Uterus (tissue), 4 donors: Measurements from ENCODE around the gene DCT. TPM values are rescaled to one million over a fixed set of nuclear protein-coding genes. Genes with fewer than 3 reads are reported as not detected.

Source experiments
- DNase-seq, 2 donors: peaks; one replicate each; pipeline ENCODE4 v3.0.0-alpha.2; 2019 to 2020
- H3K27ac ChIP-seq, 2 donors: fragments of 200-600 bp; sonication (generic); 1 replicate in 1 of 2; 2 replicates in 1 of 2; pipeline ENCODE4 v1.5.1; 2016 to 2018
- H3K27me3 ChIP-seq, 2 donors: fragments of 200-600 bp; sonication (generic); one replicate each; pipeline ENCODE4 v1.5.1; 2018 to 2019; ENCODE audit warnings: control low read depth in 1 of 2
- H3K36me3 ChIP-seq, 2 donors: fragments of 200-600 bp; sonication (generic); one replicate each; pipeline ENCODE4 v1.5.1; 2019; ENCODE audit warnings: control low read depth in 1 of 2
- H3K4me1 ChIP-seq, 2 donors: fragments of 200-600 bp; sonication (generic); one replicate each; pipeline ENCODE4 v1.5.1; 2018 to 2019; ENCODE audit warnings: control low read depth in 1 of 2
- H3K4me3 ChIP-seq, 2 donors: fragments of 200-600 bp; sonication (generic); 1 replicate in 1 of 2; 2 replicates in 1 of 2; pipeline ENCODE4 v1.5.1; 2018 to 2019; ENCODE audit warnings: mild to moderate bottlenecking in 1 of 2
- H3K9me3 ChIP-seq, 2 donors: fragments of 200-600 bp; sonication (generic); one replicate each; pipeline ENCODE4 v1.5.1; 2019; ENCODE audit warnings: control low read depth in 1 of 2
- CTCF ChIP-seq, 4 experiments: fragments of 200-600 bp in 2 of 4; fragments of 450-650 bp in 2 of 4; sonication (generic) in 2 of 4; IDR thresholded peaks; one replicate each; pipeline ENCODE4 v1.5.1; 2016 to 2019; ENCODE audit warnings: antibody characterized with exemption in 4 of 4, mild to moderate bottlenecking in 2 of 4, moderate library complexity in 1 of 4
- POLR2A ChIP-seq, 2 donors: fragments of 450-650 bp; IDR thresholded peaks; one replicate each; pipeline ENCODE4 v1.6.1; 2016; ENCODE audit warnings: antibody characterized with exemption in 2 of 2, mild to moderate bottlenecking in 1 of 2, moderate library complexity in 1 of 2
- intact Hi-C: fragments of 100-400 bp; cut with DNase I; formaldehyde crosslinking; loops from one replicate; pipeline ENCODE4 v1.15.1; 2023; ENCODE audit warnings: low total_unique reads
- total RNA-seq, 4 donors: library from RNA; depleted of rRNA in 3 of 4; stranded (reverse); fragments of >200 nt in 3 of 4; gene quantifications; one replicate each; pipeline versions ENCODE4 v1.1.0 to v1.2.4, GENCODE V29; 2014 to 2023
- donor health status: DM: yes; HTN: yes; CAD: no.

DCT gene
- total RNA-seq, 4 donors from 2014 or later, result 0.76 to 0.91 (median 0.88) TPM; not detected in 1

GRCh38 chr13:94480672-94481145 is 1.2 kb upstream of the DCT start:
- Histone ChIP-seq H3K4me3 (no peak overlapping the region), H3K27ac (no peak overlapping the region), H3K27me3 (no peaks in the 10 kb centered on the region), H3K36me3 (no peaks in the 10 kb centered on the region), H3K9me3 (no peaks in the 10 kb centered on the region), H3K4me1 (no peaks in the 10 kb centered on the region)
- DNase-seq, result no peak
- intact Hi-C loops, result no loop called here
- TF ChIP-seq CTCF (IDR thresholded peaks at IDR 0.05) (no peak), POLR2A (IDR thresholded peaks at IDR 0.05) (no peak)

GRCh38 chr13:94478913-94479312 is 569 bp downstream of the DCT start:
- H3K27me3 ChIP-seq, result no peaks in the 10 kb centered on the region
- no peak for TF ChIP-seq POLR2A (IDR thresholded peaks at IDR 0.05)
- no peak for TF ChIP-seq CTCF (IDR thresholded peaks at IDR 0.05)
- no peak overlapping the region for H3K4me3 ChIP-seq
- no peak for DNase-seq
- no peak overlapping the region for H3K27ac ChIP-seq
- intact Hi-C loops, result no loop called here
- H3K4me1 ChIP-seq, result no peaks in the 10 kb centered on the region
- no peaks in the 10 kb centered on the region for H3K36me3 ChIP-seq
- H3K9me3 ChIP-seq, result no peaks in the 10 kb centered on the region

GRCh38 chr13:94470126-94470525 is 9.4 kb downstream of the DCT start:
- H3K9me3 ChIP-seq, result no peaks in the 10 kb centered on the region
- TF ChIP-seq CTCF (IDR thresholded peaks at IDR 0.05), result no peak
- no peak for TF ChIP-seq POLR2A (IDR thresholded peaks at IDR 0.05)
- no peak overlapping the region for H3K4me3 ChIP-seq
- H3K27me3 ChIP-seq, result no peaks in the 10 kb centered on the region
- intact Hi-C loops, result no loop called here
- H3K36me3 ChIP-seq, result no peaks in the 10 kb centered on the region
- no peak for DNase-seq
- no peak overlapping the region for H3K27ac ChIP-seq
- no peaks in the 10 kb centered on the region for H3K4me1 ChIP-seq

GRCh38 chr13:94464771-94465170 is 14.7 kb downstream of the DCT start:
- no peaks in the 10 kb centered on the region for H3K9me3 ChIP-seq
- H3K36me3 ChIP-seq, result no peaks in the 10 kb centered on the region
- no peak overlapping the region for H3K27ac ChIP-seq
- no peaks in the 10 kb centered on the region for H3K27me3 ChIP-seq
- TF ChIP-seq POLR2A (IDR thresholded peaks at IDR 0.05) (no peak), CTCF (IDR thresholded peaks at IDR 0.05) (no peak)
- no peaks in the 10 kb centered on the region for H3K4me1 ChIP-seq
- intact Hi-C loops, result no loop called here
- no peak for DNase-seq
- no peak overlapping the region for H3K4me3 ChIP-seq

- Histone ChIP-seq H3K27ac (no peak overlapping the region), H3K9me3 (no peaks in the 10 kb centered on the region), H3K4me3 (no peak overlapping the region), H3K27me3 (no peaks in the 10 kb centered on the region), H3K36me3 (no peaks in the 10 kb centered on the region), H3K4me1 (no peaks in the 10 kb centered on the region)
- intact Hi-C loops, result no loop called here
- TF ChIP-seq POLR2A (IDR thresholded peaks at IDR 0.05) (no peak), CTCF (IDR thresholded peaks at IDR 0.05) (no peak)
- no peak for DNase-seq
These were observed 16.8 kb downstream of the DCT start for GRCh38 chr13:94462670-94463069.
